Caco-2 (cell line): Measurements from ENCODE around the gene DBH. TPM values are rescaled to one million over a fixed set of nuclear protein-coding genes. Genes with fewer than 3 reads are reported as not detected.

Experiments
- BruUV-seq: library from RNA; stranded (reverse); fragments of 400-500 nt; replicated peaks from 2 replicates; lab custom pipeline; 2021; lab: Mats Ljungman, UMichigan
- CTCF ChIA-PET: fragments of 300-600 bp; sonication (Branson Sonifier 250); formaldehyde crosslinking; loops from one replicate; lab custom pipeline; 2022; ENCODE audit warnings: antibody characterized with exemption; lab: Charles Lee
- POLR2A ChIA-PET: fragments of 300-600 bp; sonication (Branson Sonifier 250); formaldehyde crosslinking; loops from one replicate; lab custom pipeline; 2022; ENCODE audit warnings: antibody characterized with exemption; lab: Charles Lee
- DNase-seq, 2 experiments: peaks; one replicate each; pipeline versions ENCODE4 v3.0.0 to v3.0.0-alpha.2; 2020 to 2022
- H3K27me3 ChIP-seq: replicated peaks from 2 replicates; pipeline ENCODE4 v1.6.0; 2011; ENCODE audit warnings: low read length; ENCODE audit not compliant: control insufficient read depth, insufficient read depth
- H3K36me3 ChIP-seq: 2 replicates; pipeline ENCODE4 v1.5.1; 2011; ENCODE audit warnings: low read length; ENCODE audit not compliant: control insufficient read depth, insufficient read depth
- H3K4me1 ChIP-seq: fragments of 250-450 bp; sonication (Bioruptor Pico); 2 replicates; pipeline ENCODE4 v1.5.1; 2020; ENCODE audit warnings: mild to moderate bottlenecking
- H3K4me3 ChIP-seq: 2 replicates; pipeline ENCODE4 v1.5.1; 2011; ENCODE audit warnings: low read depth, mild to moderate bottlenecking, control low read depth, low read length
- H3K9me3 ChIP-seq: fragments of 250-450 bp; sonication (Bioruptor Pico); 2 replicates; pipeline ENCODE4 v1.5.1; 2020; ENCODE audit warnings: mild to moderate bottlenecking, moderate library complexity
- H3K27ac Mint-ChIP-seq: one replicate; pipeline ENCODE4 v1.8.0; 2022; ENCODE audit warnings: mixed read lengths; ENCODE audit not compliant: unreplicated experiment
- H3K27me3 Mint-ChIP-seq: one replicate; pipeline ENCODE4 v1.8.0; 2022; ENCODE audit warnings: mixed read lengths; ENCODE audit not compliant: insufficient read depth, unreplicated experiment
- H3K36me3 Mint-ChIP-seq: one replicate; pipeline ENCODE4 v1.8.0; 2022; ENCODE audit warnings: mild to moderate bottlenecking, mixed read lengths; ENCODE audit not compliant: insufficient read depth, unreplicated experiment
- H3K4me1 Mint-ChIP-seq: one replicate; pipeline ENCODE4 v1.8.0; 2022; ENCODE audit warnings: low read depth, mixed read lengths; ENCODE audit not compliant: unreplicated experiment
- H3K4me3 Mint-ChIP-seq: one replicate; pipeline ENCODE4 v1.8.0; 2022; ENCODE audit warnings: mild to moderate bottlenecking, moderate library complexity, mixed read lengths; ENCODE audit not compliant: unreplicated experiment
- H3K9me3 Mint-ChIP-seq: one replicate; pipeline ENCODE4 v1.8.0; 2022; ENCODE audit warnings: mixed read lengths; ENCODE audit not compliant: unreplicated experiment
- CTCF ChIP-seq, 2 experiments: fragments of 200-600 bp in 1 of 2; IDR thresholded peaks; 1 replicate in 1 of 2; 2 replicates in 1 of 2; pipeline versions ENCODE4 v1.5.1 to v1.8.0; 2011 to 2022; ENCODE audit warnings: antibody characterized with exemption in 1 of 2, control low read depth in 1 of 2, inconsistent platforms in 1 of 2, low read depth in 1 of 2, low read length in 1 of 2, mild to moderate bottlenecking in 1 of 2, moderate library complexity in 1 of 2; ENCODE audit not compliant: insufficient read depth in 1 of 2, severe bottlenecking in 1 of 2, unreplicated experiment in 1 of 2
- intact Hi-C: fragments of 100-400 bp; cut with micrococcal nuclease; formaldehyde crosslinking; loops from one replicate; pipeline ENCODE4 v1.10.0; 2022; ENCODE audit not compliant: unreplicated experiment
- total RNA-seq: library from RNA; stranded (reverse); gene quantifications from 2 replicates; pipeline ENCODE4 v1.2.3, GENCODE V29; 2022

Gene DBH
- total RNA-seq, 1 experiment from 2014 or later, result not detected

GRCh38 chr9:133685653-133686609 is 49.8 kb downstream of the DBH start:
- no peaks in the 10 kb centered on the region for H3K9me3 ChIP-seq
- no peaks in the 10 kb centered on the region for H3K27me3 ChIP-seq
- H3K4me1 Mint-ChIP-seq, result peaks cover 22% of the 10 kb centered on the region
- no peak for TF ChIP-seq CTCF (IDR thresholded peaks at IDR 0.05; ENCODE audit: insufficient read depth in 1 of 2, low read depth in 1 of 2, low read length in 1 of 2, severe bottlenecking in 1 of 2, unreplicated experiment in 1 of 2)
- H3K9me3 Mint-ChIP-seq, result no peaks in the 10 kb centered on the region
- BruUV-seq, result no TSS peak
- ChIA-PET CTCF (no interaction called here), POLR2A (no interaction called here)
- peaks cover 18% of the 10 kb centered on the region for H3K4me1 ChIP-seq
- H3K27me3 Mint-ChIP-seq, result no peaks in the 10 kb centered on the region
- no peaks in the 10 kb centered on the region for H3K36me3 Mint-ChIP-seq
- no peak overlapping the region for H3K4me3 Mint-ChIP-seq
- no peaks in the 10 kb centered on the region for H3K36me3 ChIP-seq
- no peak overlapping the region for H3K27ac Mint-ChIP-seq
- DNase-seq, result no peak
- no peak overlapping the region for H3K4me3 ChIP-seq
- intact Hi-C loops, result no loop called here

- Mint-ChIP-seq H3K36me3 (no peaks in the 10 kb centered on the region), H3K27me3 (no peaks in the 10 kb centered on the region), H3K27ac (no peak overlapping the region), H3K4me3 (no peak overlapping the region), H3K9me3 (no peaks in the 10 kb centered on the region), H3K4me1 (peaks cover 28% of the 10 kb centered on the region)
- POLR2A ChIA-PET, result no interaction called here
- H3K36me3 ChIP-seq, result no peaks in the 10 kb centered on the region
- DNase-seq, result no peak
- TF ChIP-seq CTCF (IDR thresholded peaks at IDR 0.05; ENCODE audit: insufficient read depth in 1 of 2, low read depth in 1 of 2, low read length in 1 of 2, severe bottlenecking in 1 of 2, unreplicated experiment in 1 of 2), result no peak
- no peaks in the 10 kb centered on the region for H3K9me3 ChIP-seq
- no TSS peak for BruUV-seq
- CTCF ChIA-PET, result no interaction called here
- intact Hi-C loops, result no loop called here
- H3K4me1 ChIP-seq, result peaks cover 28% of the 10 kb centered on the region
- H3K4me3 ChIP-seq, result no peak overlapping the region
- no peaks in the 10 kb centered on the region for H3K27me3 ChIP-seq
These were observed 50.7 kb downstream of the DBH start for GRCh38 chr9:133686642-133687575.
